NCI-H146 (cell line): ENCODE measurements around the gene TEDC2.
A peak's percentile ranks its signal among the peaks of the same experiment; 100 is the strongest.

Source experiments
- DNase-seq: peaks from one replicate; lab custom pipeline; 2025; lab: John Stamatoyannopoulos, UW

The TEDC2 gene

GRCh38 chr16:2513405-2514332 lies 53.8 kb downstream of the TEDC2 start, which contains the start of gene ATP6V0C:
ATP6V0C (plus strand) TSS chr16:2513952; CDS start chr16:2514104, 152 bp downstream.
- DNase-seq = peak; percentile 96
